GM23338 (cell line): Measurements from ENCODE around the gene MARCHF7. TPM values are rescaled to one million over a fixed set of nuclear protein-coding genes. Genes with fewer than 3 reads are reported as not detected.

Experiments used
- ATAC-seq: fragments of 200-7000 bp; cut with Tn5 transposase; 3 replicates; pipeline ENCODE4 v1.9.1; 2020
- DNase-seq: peaks from one replicate; pipeline ENCODE4 v3.0.0-alpha.2; 2015; ENCODE audit warnings: low spot score
- H2AFZ ChIP-seq: fragments of 200-600 bp; sonication (generic); 2 replicates; pipeline ENCODE4 v1.8.0; 2016; ENCODE audit warnings: antibody characterized with exemption, mild to moderate bottlenecking, moderate library complexity
- H3F3A ChIP-seq: fragments of 200-600 bp; sonication (generic); replicated peaks from 2 replicates; pipeline ENCODE4 v1.8.0; 2017; ENCODE audit warnings: antibody characterized with exemption, mixed run types, low read depth
- H3K27ac ChIP-seq: fragments of 200-600 bp; sonication (generic); 2 replicates; pipeline ENCODE4 v1.6.1; 2016; ENCODE audit warnings: low read depth
- H3K27me3 ChIP-seq: fragments of 200-600 bp; sonication (generic); 2 replicates; pipeline ENCODE4 v1.8.0; 2016; ENCODE audit warnings: mild to moderate bottlenecking, mixed run types, moderate library complexity; ENCODE audit not compliant: insufficient read depth
- H3K36me3 ChIP-seq: fragments of 200-600 bp; sonication (generic); 2 replicates; pipeline ENCODE4 v1.8.0; 2016; ENCODE audit warnings: mild to moderate bottlenecking; ENCODE audit not compliant: insufficient read depth
- H3K4me1 ChIP-seq: fragments of 200-600 bp; sonication (generic); 2 replicates; pipeline ENCODE4 v1.8.0; 2016; ENCODE audit warnings: mild to moderate bottlenecking, moderate library complexity; ENCODE audit not compliant: insufficient read depth
- H3K4me2 ChIP-seq: fragments of 200-600 bp; sonication (generic); 2 replicates; pipeline ENCODE4 v1.7.1; 2017; ENCODE audit warnings: mixed run types
- H3K4me3 ChIP-seq: fragments of 200-600 bp; sonication (generic); 2 replicates; pipeline ENCODE4 v1.6.1; 2016; ENCODE audit warnings: mixed run types
- H3K79me2 ChIP-seq: fragments of 200-600 bp; sonication (generic); replicated peaks from 2 replicates; pipeline ENCODE4 v1.8.0; 2017; ENCODE audit warnings: mild to moderate bottlenecking; ENCODE audit not compliant: insufficient read depth
- H3K9me2 ChIP-seq: fragments of 200-600 bp; sonication (generic); 2 replicates; pipeline ENCODE4 v1.8.0; 2017; ENCODE audit not compliant: insufficient read depth
- H4K20me1 ChIP-seq: fragments of 200-600 bp; sonication (generic); replicated peaks from 2 replicates; pipeline ENCODE4 v1.8.0; 2017; ENCODE audit warnings: mild to moderate bottlenecking; ENCODE audit not compliant: insufficient read depth
- H3K27ac Mint-ChIP-seq: 2 replicates; pipeline ENCODE4 v1.8.0; 2020; ENCODE audit warnings: inconsistent platforms, mild to moderate bottlenecking, moderate library complexity, mixed read lengths
- H3K27me3 Mint-ChIP-seq: 3 replicates; pipeline ENCODE4 v1.8.0; 2022; ENCODE audit warnings: low read depth, mild to moderate bottlenecking, moderate library complexity, mixed read lengths, inconsistent platforms; ENCODE audit not compliant: insufficient read depth, poor library complexity
- H3K36me3 Mint-ChIP-seq: 3 replicates; pipeline ENCODE4 v1.8.0; 2021; ENCODE audit warnings: low read depth, mild to moderate bottlenecking, inconsistent platforms, moderate library complexity, mixed read lengths
- H3K4me1 Mint-ChIP-seq: 3 replicates; pipeline ENCODE4 v1.8.0; 2020; ENCODE audit warnings: mild to moderate bottlenecking, inconsistent platforms, mixed read lengths
- H3K4me3 Mint-ChIP-seq: 3 replicates; pipeline ENCODE4 v1.8.0; 2021; ENCODE audit warnings: moderate library complexity, mild to moderate bottlenecking, inconsistent platforms, mixed read lengths
- H3K9me3 Mint-ChIP-seq: 3 replicates; pipeline ENCODE4 v1.8.0; 2020; ENCODE audit warnings: moderate library complexity, mild to moderate bottlenecking, inconsistent platforms, mixed read lengths
- CREB1 ChIP-seq: fragments of 250-450 bp; sonication (Bioruptor Pico); IDR thresholded peaks from 2 replicates; pipeline ENCODE4 v1.5.0; 2020; ENCODE audit warnings: low read depth, mild to moderate bottlenecking, moderate library complexity
- ETS1 ChIP-seq: IDR thresholded peaks from 2 replicates; pipeline ENCODE4 v1.6.1; 2016; ENCODE audit warnings: antibody characterized with exemption
- EZH2 ChIP-seq: fragments of 200-600 bp; sonication (generic); IDR thresholded peaks from one replicate; pipeline ENCODE4 v1.8.0; 2017; ENCODE audit warnings: antibody characterized with exemption, mild to moderate bottlenecking, low read depth; ENCODE audit not compliant: unreplicated experiment
- EZH2phosphoT487 ChIP-seq: fragments of 200-600 bp; sonication (generic); IDR thresholded peaks from one replicate; pipeline ENCODE4 v1.8.1; 2018; ENCODE audit warnings: antibody characterized with exemption; ENCODE audit not compliant: unreplicated experiment
- JUNB ChIP-seq: IDR thresholded peaks from one replicate; pipeline ENCODE4 v1.6.1; 2016; ENCODE audit warnings: antibody characterized with exemption; ENCODE audit not compliant: unreplicated experiment
- NANOG ChIP-seq: IDR thresholded peaks from 2 replicates; pipeline ENCODE4 v1.6.1; 2016; ENCODE audit warnings: antibody characterized with exemption, borderline replicate concordance
- POLR2AphosphoS5 ChIP-seq: IDR thresholded peaks from 2 replicates; pipeline ENCODE4 v1.6.1; 2016; ENCODE audit warnings: antibody characterized with exemption, low read depth
- REST ChIP-seq: IDR thresholded peaks from one replicate; pipeline ENCODE4 v1.6.1; 2018; ENCODE audit warnings: antibody characterized with exemption; ENCODE audit not compliant: unreplicated experiment
- STAT1 ChIP-seq: IDR thresholded peaks from one replicate; pipeline ENCODE4 v1.6.1; 2016; ENCODE audit warnings: antibody characterized with exemption; ENCODE audit not compliant: unreplicated experiment
- ZNF114 ChIP-seq: fragments of 250-450 bp; sonication (Bioruptor Pico); IDR thresholded peaks from 2 replicates; pipeline ENCODE4 v1.5.0; 2020; ENCODE audit warnings: mild to moderate bottlenecking, moderate library complexity
- polyA plus RNA-seq: library from polyadenylated mRNA; unstranded; fragments of >200 nt; fragmentation: Nextera tagmentation; extraction: Ambion mirVana; gene quantifications from 2 replicates; pipeline ENCODE4 v1.2.1, GENCODE V29; 2016
- total RNA-seq: library from RNA; depleted of rRNA; stranded (reverse); fragments of >200 nt; shearing (Covaris generic); gene quantifications from 2 replicates; pipeline ENCODE4 v1.2.3, GENCODE V29; 2014
- TF ChIP-seq, protein P1 (sequence below), 2 experiments: fragments of 200-600 bp in 1 of 2; sonication (generic) in 1 of 2; conservative IDR thresholded peaks; 2 replicates each; pipeline versions ENCODE4 v1.5.1 to v1.6.1; 2016 to 2017; ENCODE audit warnings: antibody characterized with exemption in 2 of 2, low read depth in 2 of 2, mild to moderate bottlenecking in 2 of 2, moderate library complexity in 1 of 2

MARCHF7 gene
- total and polyA plus RNA-seq, 2 experiments from 2014 or later, result 101 to 142 TPM

GRCh38 chr2:159677654-159678053, 34.7 kb upstream of the MARCHF7 start:
- Histone ChIP-seq H3K4me3 (no peak overlapping the region), H3K27ac (no peak overlapping the region), H3K4me1 (no peaks in the 10 kb centered on the region), H3K4me2 (no peak overlapping the region), H3K27me3 (no peaks in the 10 kb centered on the region), H3K36me3 (no peaks in the 10 kb centered on the region), H4K20me1 (no peaks in the 10 kb centered on the region), H3K79me2 (no peaks in the 10 kb centered on the region), H2AFZ (no peak overlapping the region), H3F3A (no peaks in the 10 kb centered on the region), H3K9me2 (no peaks in the 10 kb centered on the region)
- H3K4me3 Mint-ChIP-seq, result no peak overlapping the region
- H3K9me3 Mint-ChIP-seq, result no peaks in the 10 kb centered on the region
- TF ChIP-seq CREB1 (CRISPR knock-in tag), result no peak
- TF ChIP-seq REST, result no peak
- TF ChIP-seq STAT1, result no peak
- TF ChIP-seq, protein P1, sequence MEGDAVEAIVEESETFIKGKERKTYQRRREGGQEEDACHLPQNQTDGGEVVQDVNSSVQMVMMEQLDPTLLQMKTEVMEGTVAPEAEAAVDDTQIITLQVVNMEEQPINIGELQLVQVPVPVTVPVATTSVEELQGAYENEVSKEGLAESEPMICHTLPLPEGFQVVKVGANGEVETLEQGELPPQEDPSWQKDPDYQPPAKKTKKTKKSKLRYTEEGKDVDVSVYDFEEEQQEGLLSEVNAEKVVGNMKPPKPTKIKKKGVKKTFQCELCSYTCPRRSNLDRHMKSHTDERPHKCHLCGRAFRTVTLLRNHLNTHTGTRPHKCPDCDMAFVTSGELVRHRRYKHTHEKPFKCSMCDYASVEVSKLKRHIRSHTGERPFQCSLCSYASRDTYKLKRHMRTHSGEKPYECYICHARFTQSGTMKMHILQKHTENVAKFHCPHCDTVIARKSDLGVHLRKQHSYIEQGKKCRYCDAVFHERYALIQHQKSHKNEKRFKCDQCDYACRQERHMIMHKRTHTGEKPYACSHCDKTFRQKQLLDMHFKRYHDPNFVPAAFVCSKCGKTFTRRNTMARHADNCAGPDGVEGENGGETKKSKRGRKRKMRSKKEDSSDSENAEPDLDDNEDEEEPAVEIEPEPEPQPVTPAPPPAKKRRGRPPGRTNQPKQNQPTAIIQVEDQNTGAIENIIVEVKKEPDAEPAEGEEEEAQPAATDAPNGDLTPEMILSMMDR (conservative IDR thresholded peaks at IDR 0.05; ENCODE audit: low read depth in 2 of 2), result peak in 1 of 2 experiments; percentile 29; a peak in 3 of 4 replicates
- TF ChIP-seq ETS1, result no peak
- no peak for TF ChIP-seq JUNB
- TF ChIP-seq EZH2, result no peak
- H3K27ac Mint-ChIP-seq, result no peak overlapping the region
- ATAC-seq (no peak), DNase-seq (no peak)
- H3K36me3 Mint-ChIP-seq, result no peaks in the 10 kb centered on the region
- peaks cover 6% of the 10 kb centered on the region for H3K4me1 Mint-ChIP-seq
- peaks cover 4% of the 10 kb centered on the region for H3K27me3 Mint-ChIP-seq

GRCh38 chr2:159680692-159681091, 31.6 kb upstream of the MARCHF7 start:
- Mint-ChIP-seq H3K4me3 (no peak overlapping the region), H3K36me3 (no peaks in the 10 kb centered on the region), H3K27me3 (peaks cover 2% of the 10 kb centered on the region), H3K9me3 (no peaks in the 10 kb centered on the region), H3K4me1 (peaks cover 21% of the 10 kb centered on the region), H3K27ac (no peak overlapping the region)
- Histone ChIP-seq H4K20me1 (no peaks in the 10 kb centered on the region), H3K4me1 (peaks cover 8% of the 10 kb centered on the region; the same call in 1 of the 2 replicates), H3K4me3 (no peak overlapping the region), H3K27ac (no peak overlapping the region), H2AFZ (no peak overlapping the region), H3K4me2 (no peak overlapping the region), H3F3A (no peaks in the 10 kb centered on the region), H3K79me2 (no peaks in the 10 kb centered on the region), H3K9me2 (no peaks in the 10 kb centered on the region), H3K36me3 (no peaks in the 10 kb centered on the region), H3K27me3 (no peaks in the 10 kb centered on the region)
- no peak for TF ChIP-seq REST
- no peak for TF ChIP-seq STAT1
- TF ChIP-seq ZNF114 (CRISPR knock-in tag), result no peak
- no peak for TF ChIP-seq POLR2AphosphoS5
- TF ChIP-seq CREB1 (CRISPR knock-in tag), result no peak
- TF ChIP-seq NANOG, result no peak
- TF ChIP-seq EZH2phosphoT487, result no peak
- no peak for ATAC-seq
- no peak for DNase-seq
